ENCODE data around the gene LAG3.

Gene LAG3

DNA sequence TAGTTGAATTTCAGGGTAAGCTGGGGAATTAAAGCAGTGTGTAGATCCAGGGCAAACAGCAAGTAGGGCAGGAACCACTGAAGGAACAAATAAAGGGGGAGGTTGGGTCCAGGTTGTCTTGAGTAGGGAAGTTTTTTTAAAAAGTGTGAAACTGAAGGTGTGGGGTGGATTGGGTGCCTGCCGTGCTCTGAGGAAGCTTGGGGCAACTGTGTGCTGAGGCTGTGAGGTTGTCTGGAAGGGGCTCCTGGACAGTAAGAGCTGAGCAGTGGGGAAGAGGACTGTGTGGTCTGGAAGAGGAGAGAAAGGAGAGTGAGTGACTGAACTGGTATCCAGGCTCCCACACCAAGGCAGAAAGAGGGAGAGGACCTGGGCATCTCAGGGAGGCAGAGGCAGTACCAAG is 38.4 kb downstream of the LAG3 start:
- Histone ChIP-seq H3K27ac (ENCODE audit: insufficient read depth, low read depth, low read length, poor library complexity, severe bottlenecking) (no peak overlapping the region), H3K27me3 (ENCODE audit: control insufficient read depth, insufficient read depth, low read length, poor library complexity, severe bottlenecking) (no peaks in the 10 kb centered on the region), H3K36me3 (ENCODE audit: control insufficient read depth, insufficient read depth, low read length) (no peaks in the 10 kb centered on the region), H3K4me1 (ENCODE audit: control insufficient read depth, insufficient read depth, low read length) (peaks cover 4% of the 10 kb centered on the region), H3K9me3 (ENCODE audit: control insufficient read depth, low read length) (no peaks in the 10 kb centered on the region), H3K4me3 (ENCODE audit: insufficient read depth, low read depth, low read length) (no peak overlapping the region)
- WGBS, 2 experiments: 72 to 89% methylated on average over 1 of the region's 1 CpG

GRCh38 chr12:6813363-6813762 is 41.0 kb downstream of the LAG3 start:
- Histone ChIP-seq H3K4me1 (ENCODE audit: control insufficient read depth, insufficient read depth, low read length) (peaks cover 11% of the 10 kb centered on the region), H3K36me3 (ENCODE audit: control insufficient read depth, insufficient read depth, low read length) (no peaks in the 10 kb centered on the region), H3K27ac (ENCODE audit: insufficient read depth, low read depth, low read length, poor library complexity, severe bottlenecking) (no peak overlapping the region), H3K9me3 (ENCODE audit: control insufficient read depth, low read length) (no peaks in the 10 kb centered on the region), H3K27me3 (ENCODE audit: control insufficient read depth, insufficient read depth, low read length, poor library complexity, severe bottlenecking) (no peaks in the 10 kb centered on the region), H3K4me3 (ENCODE audit: insufficient read depth, low read depth, low read length) (no peak overlapping the region)
- 89 to 95% methylated on average over 3 to 4 of the region's 4 CpGs for WGBS, 2 experiments

- H3K4me1 ChIP-seq (ENCODE audit: control insufficient read depth, insufficient read depth, low read length): peaks cover 35% of the 10 kb centered on the region
- no peak overlapping the region for H3K27ac ChIP-seq (ENCODE audit: insufficient read depth, low read depth, low read length, poor library complexity, severe bottlenecking)
- H3K27me3 ChIP-seq (ENCODE audit: control insufficient read depth, insufficient read depth, low read length, poor library complexity, severe bottlenecking): no peaks in the 10 kb centered on the region
- WGBS, 2 experiments: 94 to 95% methylated on average over 3 of the region's 3 CpGs
- no peak overlapping the region for H3K4me3 ChIP-seq (ENCODE audit: insufficient read depth, low read depth, low read length)
- no peaks in the 10 kb centered on the region for H3K36me3 ChIP-seq (ENCODE audit: control insufficient read depth, insufficient read depth, low read length)
- H3K9me3 ChIP-seq (ENCODE audit: control insufficient read depth, low read length): no peaks in the 10 kb centered on the region
These were observed 44.3 kb downstream of the LAG3 start for GRCh38 chr12:6816598-6816997.

- WGBS, 2 experiments: 92 to 97% methylated on average over 8 of the region's 8 CpGs
These were observed 44.8 kb downstream of the LAG3 start for GRCh38 chr12:6817098-6817497.

GRCh38 chr12:6817662-6818157 is 45.4 kb downstream of the LAG3 start:
- Histone ChIP-seq H3K9me3 (ENCODE audit: control insufficient read depth, low read length) (no peaks in the 10 kb centered on the region), H3K27me3 (ENCODE audit: control insufficient read depth, insufficient read depth, low read length, poor library complexity, severe bottlenecking) (no peaks in the 10 kb centered on the region), H3K36me3 (ENCODE audit: control insufficient read depth, insufficient read depth, low read length) (no peaks in the 10 kb centered on the region), H3K4me1 (ENCODE audit: control insufficient read depth, insufficient read depth, low read length) (peaks cover 45% of the 10 kb centered on the region), H3K4me3 (ENCODE audit: insufficient read depth, low read depth, low read length) (no peak overlapping the region), H3K27ac (ENCODE audit: insufficient read depth, low read depth, low read length, poor library complexity, severe bottlenecking) (no peak overlapping the region)
- WGBS, 2 experiments: 82 to 91% methylated on average over 20 of the region's 20 CpGs

More at GRCh38 chr12:6817098-6817497, 44.8 kb downstream of the LAG3 start:
- Histone ChIP-seq H3K36me3 (ENCODE audit: control insufficient read depth, insufficient read depth, low read length) (no peaks in the 10 kb centered on the region), H3K27ac (ENCODE audit: insufficient read depth, low read depth, low read length, poor library complexity, severe bottlenecking) (no peak overlapping the region), H3K9me3 (ENCODE audit: control insufficient read depth, low read length) (no peaks in the 10 kb centered on the region), H3K27me3 (ENCODE audit: control insufficient read depth, insufficient read depth, low read length, poor library complexity, severe bottlenecking) (no peaks in the 10 kb centered on the region), H3K4me3 (ENCODE audit: insufficient read depth, low read depth, low read length) (no peak overlapping the region), H3K4me1 (ENCODE audit: control insufficient read depth, insufficient read depth, low read length) (peaks cover 39% of the 10 kb centered on the region)

DNA sequence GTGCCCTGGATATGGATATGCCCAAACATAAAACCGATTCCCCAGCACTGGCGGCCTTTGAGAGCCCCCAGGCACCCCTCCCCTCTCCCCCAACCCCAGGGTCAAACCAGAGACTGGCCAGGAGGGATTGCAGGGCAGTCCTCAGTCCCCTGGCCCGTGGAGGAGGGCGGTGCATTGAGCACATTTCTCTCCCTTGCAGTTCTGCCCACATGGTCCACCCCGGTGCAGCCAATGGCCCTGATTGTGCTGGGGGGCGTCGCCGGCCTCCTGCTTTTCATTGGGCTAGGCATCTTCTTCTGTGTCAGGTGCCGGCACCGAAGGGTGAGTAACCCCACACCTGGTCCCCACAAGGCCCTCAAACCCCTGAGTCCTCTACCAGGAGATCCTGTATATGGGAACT is 45.9 kb downstream of the LAG3 start:
- H3K27ac ChIP-seq (ENCODE audit: insufficient read depth, low read depth, low read length, poor library complexity, severe bottlenecking): no peak overlapping the region

DNA sequence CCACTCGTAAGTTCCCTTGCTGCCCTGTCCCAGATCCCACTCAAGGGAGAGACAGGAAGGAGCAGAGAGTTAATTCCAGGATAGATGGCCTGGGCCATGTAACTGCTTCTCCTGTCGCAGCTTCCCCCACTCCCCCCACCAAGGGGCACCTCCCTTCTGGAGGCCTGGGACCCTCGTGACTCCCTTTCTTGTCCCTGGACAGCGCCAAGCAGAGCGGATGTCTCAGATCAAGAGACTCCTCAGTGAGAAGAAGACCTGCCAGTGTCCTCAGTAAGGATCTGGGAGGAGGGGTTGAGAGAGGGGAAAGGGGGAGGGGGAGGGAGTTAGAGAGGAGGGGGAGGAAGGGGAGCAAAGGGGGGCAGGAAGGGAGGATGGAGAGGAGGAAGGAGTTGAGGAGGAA is 46.3 kb downstream of the LAG3 start:
- Histone ChIP-seq H3K36me3 (ENCODE audit: control insufficient read depth, insufficient read depth, low read length) (no peaks in the 10 kb centered on the region), H3K9me3 (ENCODE audit: control insufficient read depth, low read length) (no peaks in the 10 kb centered on the region), H3K27ac (ENCODE audit: insufficient read depth, low read depth, low read length, poor library complexity, severe bottlenecking) (no peak overlapping the region), H3K4me1 (ENCODE audit: control insufficient read depth, insufficient read depth, low read length) (peaks cover 54% of the 10 kb centered on the region), H3K4me3 (ENCODE audit: insufficient read depth, low read depth, low read length) (no peak overlapping the region), H3K27me3 (ENCODE audit: control insufficient read depth, insufficient read depth, low read length, poor library complexity, severe bottlenecking) (no peaks in the 10 kb centered on the region)
- WGBS, 2 experiments: 72 to 84% methylated on average over 5 of the region's 5 CpGs

More for the DNA sequence above, 45.9 kb downstream of the LAG3 start:
- Histone ChIP-seq H3K4me1 (ENCODE audit: control insufficient read depth, insufficient read depth, low read length) (peaks cover 50% of the 10 kb centered on the region), H3K27me3 (ENCODE audit: control insufficient read depth, insufficient read depth, low read length, poor library complexity, severe bottlenecking) (no peaks in the 10 kb centered on the region), H3K9me3 (ENCODE audit: control insufficient read depth, low read length) (no peaks in the 10 kb centered on the region), H3K36me3 (ENCODE audit: control insufficient read depth, insufficient read depth, low read length) (no peaks in the 10 kb centered on the region), H3K4me3 (ENCODE audit: insufficient read depth, low read depth, low read length) (no peak overlapping the region)
- WGBS, 2 experiments: 63 to 68% methylated on average over 10 of the region's 10 CpGs

GRCh38 chr12:6819106-6820030 is 47.0 kb downstream of the LAG3 start:
- H3K27me3 ChIP-seq (ENCODE audit: control insufficient read depth, insufficient read depth, low read length, poor library complexity, severe bottlenecking): no peaks in the 10 kb centered on the region
- H3K9me3 ChIP-seq (ENCODE audit: control insufficient read depth, low read length): no peaks in the 10 kb centered on the region
- peaks cover 59% of the 10 kb centered on the region for H3K4me1 ChIP-seq (ENCODE audit: control insufficient read depth, insufficient read depth, low read length)
- peak overlapping the region; percentile 67 for H3K27ac ChIP-seq (ENCODE audit: insufficient read depth, low read depth, low read length, poor library complexity, severe bottlenecking)
- 75 to 79% methylated on average over 13 of the region's 13 CpGs for WGBS, 2 experiments
- H3K4me3 ChIP-seq (ENCODE audit: insufficient read depth, low read depth, low read length): no peak overlapping the region
- H3K36me3 ChIP-seq (ENCODE audit: control insufficient read depth, insufficient read depth, low read length): no peaks in the 10 kb centered on the region

DNA sequence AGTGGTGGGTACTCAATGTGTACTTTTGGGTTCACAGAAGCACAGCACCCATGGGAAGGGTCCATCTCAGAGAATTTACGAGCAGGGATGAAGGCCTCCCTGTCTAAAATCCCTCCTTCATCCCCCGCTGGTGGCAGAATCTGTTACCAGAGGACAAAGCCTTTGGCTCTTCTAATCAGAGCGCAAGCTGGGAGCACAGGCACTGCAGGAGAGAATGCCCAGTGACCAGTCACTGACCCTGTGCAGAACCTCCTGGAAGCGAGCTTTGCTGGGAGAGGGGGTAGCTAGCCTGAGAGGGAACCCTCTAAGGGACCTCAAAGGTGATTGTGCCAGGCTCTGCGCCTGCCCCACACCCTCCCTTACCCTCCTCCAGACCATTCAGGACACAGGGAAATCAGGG is 47.8 kb downstream of the LAG3 start:
- peak overlapping the region; percentile 67 for H3K27ac ChIP-seq (ENCODE audit: insufficient read depth, low read depth, low read length, poor library complexity, severe bottlenecking)

DNA sequence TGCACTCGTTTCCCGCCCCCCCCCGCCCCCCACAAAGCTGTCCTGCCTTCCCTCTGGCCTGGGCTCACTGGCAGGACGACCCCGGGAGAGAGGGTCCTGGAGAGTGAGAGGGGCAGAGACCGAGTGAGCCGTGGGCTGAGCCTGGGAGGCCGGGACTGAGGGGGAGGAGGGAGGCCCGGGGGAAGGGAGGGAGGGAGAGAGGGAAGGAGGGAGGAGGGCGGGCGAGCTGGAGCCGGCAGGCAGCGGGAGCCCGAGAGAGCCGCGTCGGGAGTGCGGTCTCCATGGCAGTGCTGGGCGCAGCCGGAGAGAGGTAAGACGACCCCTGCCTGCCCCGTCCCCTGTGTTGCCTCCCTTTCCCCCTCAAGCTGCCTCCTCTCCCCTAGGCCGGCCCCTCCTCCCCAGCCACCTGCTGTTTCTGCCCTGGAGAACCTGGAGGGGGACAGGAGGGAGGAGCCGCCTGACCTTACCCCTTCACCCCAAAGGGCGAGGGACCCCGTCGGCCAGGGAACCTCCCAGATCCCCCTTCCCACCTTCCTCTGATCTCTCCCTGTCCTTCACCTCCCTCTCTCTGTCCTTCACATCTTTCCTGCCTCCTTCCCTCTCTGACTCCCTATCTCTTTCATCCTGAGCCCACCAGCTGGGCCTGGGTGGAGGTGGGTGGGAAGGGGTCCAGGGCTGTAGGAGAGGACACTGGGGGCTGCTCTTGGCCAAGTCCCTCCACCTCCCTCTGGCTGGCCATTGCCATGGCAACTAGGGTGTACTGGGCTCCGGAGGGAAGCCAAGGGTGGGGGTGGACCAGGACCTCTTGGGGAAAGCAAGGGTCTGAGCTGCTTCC is 49.5 kb downstream of the LAG3 start, which contains the start of gene GPR162:
TSS of gene GPR162 (plus strand) at position 231 of the 835 bp plus-strand sequence. CDS start 2,078 bp downstream, outside the sequence.
- Histone ChIP-seq H3K27ac (ENCODE audit: insufficient read depth, low read depth, low read length, poor library complexity, severe bottlenecking) (peak within 1 kb of the TSS; percentile 69), H3K27me3 (ENCODE audit: control insufficient read depth, insufficient read depth, low read length, poor library complexity, severe bottlenecking) (no peaks in the 10 kb centered on the region), H3K4me3 (ENCODE audit: insufficient read depth, low read depth, low read length) (peak within 1 kb of the TSS; percentile 45), H3K36me3 (ENCODE audit: control insufficient read depth, insufficient read depth, low read length) (no peaks in the 10 kb centered on the region), H3K9me3 (ENCODE audit: control insufficient read depth, low read length) (no peaks in the 10 kb centered on the region), H3K4me1 (ENCODE audit: control insufficient read depth, insufficient read depth, low read length) (peaks cover 71% of the 10 kb centered on the region)
- WGBS, 2 experiments: 0 to 1% methylated on average over 25 to 28 of the region's 28 CpGs

More for the DNA sequence above, 47.8 kb downstream of the LAG3 start:
- Histone ChIP-seq H3K27me3 (ENCODE audit: control insufficient read depth, insufficient read depth, low read length, poor library complexity, severe bottlenecking) (no peaks in the 10 kb centered on the region), H3K9me3 (ENCODE audit: control insufficient read depth, low read length) (no peaks in the 10 kb centered on the region), H3K4me1 (ENCODE audit: control insufficient read depth, insufficient read depth, low read length) (peaks cover 63% of the 10 kb centered on the region), H3K4me3 (ENCODE audit: insufficient read depth, low read depth, low read length) (no peak overlapping the region), H3K36me3 (ENCODE audit: control insufficient read depth, insufficient read depth, low read length) (no peaks in the 10 kb centered on the region)
- WGBS, 2 experiments: 31 to 34% methylated on average over 5 of the region's 5 CpGs

Data from ectodermal cell (in vitro differentiated cells).